ENCODE data around the gene GRID1. TPM values are rescaled to one million over a fixed set of nuclear protein-coding genes. Genes with fewer than 3 reads are reported as not detected.

The GRID1 gene
- polyA plus RNA-seq, 1 donor (not counting 4 experiments of a cell fraction or from before 2014, with no cell fraction given), result 0.01 TPM

GRCh38 chr10:86306628-86307278 lies 59.8 kb downstream of the GRID1 start:
- Histone ChIP-seq H4K20me1 (ENCODE audit: control insufficient read depth, extremely low read depth, insufficient read depth, low read length) (no peaks in the 10 kb centered on the region), H3K27ac (ENCODE audit: control insufficient read depth, insufficient read depth, low read length) (no peak overlapping the region), H3K4me3 (ENCODE audit: control insufficient read depth in 2 of 3, extremely low read depth in 1 of 3, insufficient read depth in 2 of 3, low read depth in 1 of 3, low read length in 3 of 3) (no peak overlapping the region), H3K79me2 (ENCODE audit: control insufficient read depth, insufficient read depth, low read length) (no peaks in the 10 kb centered on the region), H3K4me1 (ENCODE audit: control insufficient read depth, extremely low read depth, insufficient read depth, low read length) (no peaks in the 10 kb centered on the region), H3K4me2 (ENCODE audit: control insufficient read depth, extremely low read depth, insufficient read depth, low read depth, low read length) (no peak overlapping the region), H3K9me1 (ENCODE audit: control insufficient read depth, extremely low read depth, insufficient read depth, low read length) (no peaks in the 10 kb centered on the region), H3K27me3 (ENCODE audit: control insufficient read depth, extremely low read depth, insufficient read depth, low read length) (no peaks in the 10 kb centered on the region), H2AFZ (ENCODE audit: control insufficient read depth, low read length) (no peak overlapping the region), H3K36me3 (ENCODE audit: control insufficient read depth in 2 of 2, extremely low read depth in 1 of 2, insufficient read depth in 2 of 2, low read length in 2 of 2) (no peaks in the 10 kb centered on the region), H3K9me3 (ENCODE audit: control insufficient read depth, low read depth, low read length) (no peaks in the 10 kb centered on the region), H3K9ac (ENCODE audit: control insufficient read depth, extremely low read depth, insufficient read depth, low read length) (no peak overlapping the region)
- no peak for DNase-seq (ENCODE audit: low read depth, low spot score)
- dilution Hi-C loops (cut with MboI; ENCODE audit: extremely low pct_ligation_motif_present, low sequenced_read_pairs), result no loop called here
- TF ChIP-seq EZH2 (IDR thresholded peaks at IDR 0.05; ENCODE audit: low read length) (no peak), CTCF (optimal IDR thresholded peaks at IDR 0.05 in 1 of 3, IDR thresholded peaks at IDR 0.05 in 1 of 3, conservative IDR thresholded peaks at IDR 0.05 in 1 of 3; ENCODE audit: extremely low read depth in 1 of 3, insufficient read depth in 2 of 3, low read length in 3 of 3) (no peak)
- FAIRE-seq, result peak; percentile 62

- no peaks in the 10 kb centered on the region for H3K9me3 ChIP-seq (ENCODE audit: control insufficient read depth, low read depth, low read length)
- dilution Hi-C loops (cut with MboI; ENCODE audit: extremely low pct_ligation_motif_present, low sequenced_read_pairs), result no loop called here
- no peak overlapping the region for H3K27ac ChIP-seq (ENCODE audit: control insufficient read depth, insufficient read depth, low read length)
- no peaks in the 10 kb centered on the region for H3K4me1 ChIP-seq (ENCODE audit: control insufficient read depth, extremely low read depth, insufficient read depth, low read length)
- TF ChIP-seq CTCF (optimal IDR thresholded peaks at IDR 0.05 in 1 of 3, IDR thresholded peaks at IDR 0.05 in 1 of 3, conservative IDR thresholded peaks at IDR 0.05 in 1 of 3; ENCODE audit: extremely low read depth in 1 of 3, insufficient read depth in 2 of 3, low read length in 3 of 3) (no peak), EZH2 (IDR thresholded peaks at IDR 0.05; ENCODE audit: low read length) (no peak)
- no peak overlapping the region for H3K4me3 ChIP-seq (ENCODE audit: control insufficient read depth in 2 of 3, extremely low read depth in 1 of 3, insufficient read depth in 2 of 3, low read depth in 1 of 3, low read length in 3 of 3)
- no peak overlapping the region for H3K9ac ChIP-seq (ENCODE audit: control insufficient read depth, extremely low read depth, insufficient read depth, low read length)
- H4K20me1 ChIP-seq (ENCODE audit: control insufficient read depth, extremely low read depth, insufficient read depth, low read length), result no peaks in the 10 kb centered on the region
- H3K9me1 ChIP-seq (ENCODE audit: control insufficient read depth, extremely low read depth, insufficient read depth, low read length), result no peaks in the 10 kb centered on the region
- H3K4me2 ChIP-seq (ENCODE audit: control insufficient read depth, extremely low read depth, insufficient read depth, low read depth, low read length), result no peak overlapping the region
- FAIRE-seq, result no peak
- no peaks in the 10 kb centered on the region for H3K36me3 ChIP-seq (ENCODE audit: control insufficient read depth in 2 of 2, extremely low read depth in 1 of 2, insufficient read depth in 2 of 2, low read length in 2 of 2)
- no peak overlapping the region for H2AFZ ChIP-seq (ENCODE audit: control insufficient read depth, low read length)
- no peaks in the 10 kb centered on the region for H3K79me2 ChIP-seq (ENCODE audit: control insufficient read depth, insufficient read depth, low read length)
- DNase-seq (ENCODE audit: low read depth, low spot score), result no peak
- H3K27me3 ChIP-seq (ENCODE audit: control insufficient read depth, extremely low read depth, insufficient read depth, low read length), result no peaks in the 10 kb centered on the region
Observed at GRCh38 chr10:86305521-86305920, 61.1 kb downstream of the GRID1 start.
